DND-41 (cell line): ENCODE data around the gene CTNNA3.

Source experiments
- CTCF ChIP-seq: IDR thresholded peaks from 2 replicates; pipeline ENCODE4 v1.5.1; 2012; ENCODE audit warnings: borderline replicate concordance, low read length, moderate library complexity, mild to moderate bottlenecking; ENCODE audit not compliant: poor library complexity, severe bottlenecking; ENCODE audit errors: extremely low read depth
- EZH2 ChIP-seq: IDR thresholded peaks from 3 replicates; pipeline ENCODE4 v1.6.1; 2012; ENCODE audit warnings: borderline replicate concordance, low read depth, mild to moderate bottlenecking, moderate library complexity, low read length, inconsistent platforms; ENCODE audit not compliant: severe bottlenecking

GRCh38 chr10:66350622-66351399 is 1345.2 kb downstream of the CTNNA3 start:
- TF ChIP-seq CTCF (no peak), EZH2 (no peak)
